ENCODE results near the gene LIPC. TPM values are rescaled to one million over a fixed set of nuclear protein-coding genes. Genes with fewer than 3 reads are reported as not detected.

The LIPC gene
- total RNA-seq, 4 donors from 2014 or later: 0.28 to 0.51 TPM; not detected in 2

DNA sequence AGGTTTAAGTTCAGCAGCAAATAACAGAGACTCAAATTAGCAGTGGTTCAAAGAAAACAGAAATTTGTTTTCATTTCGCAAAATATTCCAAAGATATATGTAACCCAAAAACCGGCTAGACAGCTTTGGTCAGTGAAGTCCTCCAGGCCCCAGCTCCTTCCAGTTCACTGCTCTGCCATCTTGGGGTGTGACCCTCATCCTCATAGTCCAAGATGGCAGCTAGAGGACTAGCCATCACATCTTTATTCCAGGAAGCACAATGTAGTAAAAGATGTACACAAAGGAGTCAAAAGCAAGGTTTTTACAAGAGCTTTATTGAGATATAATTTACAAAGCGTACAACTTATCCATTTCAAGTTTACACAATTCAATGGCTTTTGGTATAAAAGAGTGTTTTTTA is 107.1 kb downstream of the LIPC start:
- no peak for DNase-seq
- TF ChIP-seq, protein P1, sequence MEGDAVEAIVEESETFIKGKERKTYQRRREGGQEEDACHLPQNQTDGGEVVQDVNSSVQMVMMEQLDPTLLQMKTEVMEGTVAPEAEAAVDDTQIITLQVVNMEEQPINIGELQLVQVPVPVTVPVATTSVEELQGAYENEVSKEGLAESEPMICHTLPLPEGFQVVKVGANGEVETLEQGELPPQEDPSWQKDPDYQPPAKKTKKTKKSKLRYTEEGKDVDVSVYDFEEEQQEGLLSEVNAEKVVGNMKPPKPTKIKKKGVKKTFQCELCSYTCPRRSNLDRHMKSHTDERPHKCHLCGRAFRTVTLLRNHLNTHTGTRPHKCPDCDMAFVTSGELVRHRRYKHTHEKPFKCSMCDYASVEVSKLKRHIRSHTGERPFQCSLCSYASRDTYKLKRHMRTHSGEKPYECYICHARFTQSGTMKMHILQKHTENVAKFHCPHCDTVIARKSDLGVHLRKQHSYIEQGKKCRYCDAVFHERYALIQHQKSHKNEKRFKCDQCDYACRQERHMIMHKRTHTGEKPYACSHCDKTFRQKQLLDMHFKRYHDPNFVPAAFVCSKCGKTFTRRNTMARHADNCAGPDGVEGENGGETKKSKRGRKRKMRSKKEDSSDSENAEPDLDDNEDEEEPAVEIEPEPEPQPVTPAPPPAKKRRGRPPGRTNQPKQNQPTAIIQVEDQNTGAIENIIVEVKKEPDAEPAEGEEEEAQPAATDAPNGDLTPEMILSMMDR (IDR thresholded peaks at IDR 0.05): no peak
- TF ChIP-seq POLR2A (IDR thresholded peaks at IDR 0.05): no peak
- H3K4me1 ChIP-seq: no peaks in the 10 kb centered on the region
- no peaks in the 10 kb centered on the region for H3K9me3 ChIP-seq
- intact Hi-C loops (cut with DNase I; ENCODE audit: low total_unique reads): no loop called here
- H3K27me3 ChIP-seq: no peaks in the 10 kb centered on the region
- no peaks in the 10 kb centered on the region for H3K36me3 ChIP-seq
- H3K4me3 ChIP-seq: no peak overlapping the region
- no peak overlapping the region for H3K27ac ChIP-seq

DNA sequence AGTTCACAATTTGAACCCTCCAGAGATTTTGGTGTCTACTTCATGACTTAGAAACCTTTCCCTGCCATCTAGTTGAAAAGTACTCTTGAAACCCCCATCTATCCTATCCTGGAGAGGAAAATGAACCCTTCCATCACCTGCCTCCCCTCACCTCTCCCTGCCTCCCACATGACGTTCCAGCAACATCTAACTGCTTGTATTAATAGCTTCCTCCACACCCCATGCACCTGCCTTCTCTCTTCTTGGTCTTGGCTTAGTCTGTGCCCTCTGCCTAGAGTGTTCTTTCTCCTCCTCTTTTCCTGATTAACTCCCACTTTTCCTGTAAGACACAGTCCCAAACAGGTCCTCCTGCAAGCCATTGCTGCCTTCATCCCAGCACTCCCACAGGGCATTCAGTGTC is 107.8 kb downstream of the LIPC start:
- TF ChIP-seq, protein P1 (IDR thresholded peaks at IDR 0.05): no peak
- TF ChIP-seq POLR2A (IDR thresholded peaks at IDR 0.05): no peak
- no peaks in the 10 kb centered on the region for H3K4me1 ChIP-seq
- no peak for DNase-seq
- H3K9me3 ChIP-seq: no peaks in the 10 kb centered on the region
- H3K27ac ChIP-seq: no peak overlapping the region
- intact Hi-C loops (cut with DNase I; ENCODE audit: low total_unique reads): no loop called here
- no peak overlapping the region for H3K4me3 ChIP-seq
- no peaks in the 10 kb centered on the region for H3K27me3 ChIP-seq
- no peaks in the 10 kb centered on the region for H3K36me3 ChIP-seq

DNA sequence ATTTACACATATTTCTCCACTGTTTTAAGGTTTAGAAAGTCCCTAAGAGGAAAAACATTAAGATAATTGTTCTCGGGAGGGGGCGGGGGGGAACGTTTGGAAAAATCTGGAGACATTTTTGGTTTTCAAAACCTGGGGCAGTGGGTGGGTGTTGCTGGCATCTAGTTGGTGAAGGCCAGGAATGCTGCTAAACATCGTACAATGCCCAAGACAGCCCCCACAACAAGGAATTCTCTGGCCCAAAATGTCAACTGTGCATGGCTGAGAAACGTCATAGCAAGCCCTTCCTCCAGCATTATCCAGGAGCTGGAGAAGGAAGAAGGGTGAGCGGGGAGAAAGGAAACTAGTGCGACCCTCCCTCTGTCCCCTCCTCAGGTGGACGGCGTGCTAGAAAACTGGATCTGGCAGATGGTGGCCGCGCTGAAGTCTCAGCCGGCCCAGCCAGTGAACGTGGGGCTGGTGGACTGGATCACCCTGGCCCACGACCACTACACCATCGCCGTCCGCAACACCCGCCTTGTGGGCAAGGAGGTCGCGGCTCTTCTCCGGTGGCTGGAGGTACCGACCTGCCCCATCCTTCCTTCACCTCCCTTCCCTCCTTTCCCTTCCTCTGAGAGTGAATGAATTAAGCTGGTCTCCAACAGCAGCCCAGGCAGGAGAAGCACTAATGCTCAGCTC is 109.8 kb downstream of the LIPC start:
- Histone ChIP-seq H3K4me1 (no peaks in the 10 kb centered on the region), H3K27ac (no peak overlapping the region), H3K27me3 (no peaks in the 10 kb centered on the region), H3K9me3 (no peaks in the 10 kb centered on the region), H3K4me3 (no peak overlapping the region), H3K36me3 (no peaks in the 10 kb centered on the region)
- TF ChIP-seq POLR2A (IDR thresholded peaks at IDR 0.05): no peak
- TF ChIP-seq, protein P1 (IDR thresholded peaks at IDR 0.05): no peak
- no peak for DNase-seq
- intact Hi-C loops (cut with DNase I; ENCODE audit: low total_unique reads): no loop called here

DNA sequence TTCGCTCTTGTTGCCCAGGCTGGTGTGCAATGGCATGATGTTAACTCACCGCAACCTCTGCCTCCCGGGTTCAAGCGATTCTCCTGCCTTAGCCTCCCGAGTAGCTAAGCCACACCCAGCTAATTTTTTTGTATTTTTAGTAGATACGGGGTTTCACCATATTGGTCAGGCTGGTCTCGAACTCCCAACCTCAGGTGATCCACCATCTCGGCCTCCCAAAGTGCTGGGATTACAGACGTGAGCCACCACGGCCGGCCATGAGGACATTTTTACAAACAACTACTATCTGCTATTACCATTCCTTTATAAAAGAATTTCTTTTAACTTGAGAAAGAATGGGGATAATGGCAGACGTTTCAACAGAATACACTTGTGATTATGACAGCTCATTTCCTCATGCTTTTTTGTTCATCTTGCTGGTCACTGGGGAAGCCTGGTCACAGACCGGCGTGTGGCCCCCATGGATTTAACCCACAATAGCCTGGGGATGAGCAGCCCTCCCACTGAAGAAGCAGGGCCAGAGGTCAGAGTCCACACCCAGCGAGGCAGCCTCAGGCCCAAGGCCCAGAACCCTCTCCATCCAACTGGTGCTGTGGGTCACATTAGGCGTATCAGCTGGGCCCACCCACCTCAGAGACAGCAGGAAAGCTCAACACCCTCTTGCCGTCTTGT is 112.0 kb downstream of the LIPC start:
- H3K27ac ChIP-seq: no peak overlapping the region
- TF ChIP-seq POLR2A (IDR thresholded peaks at IDR 0.05): no peak
- TF ChIP-seq, protein P1 (IDR thresholded peaks at IDR 0.05): no peak
- no peak overlapping the region for H3K4me3 ChIP-seq
- no peaks in the 10 kb centered on the region for H3K27me3 ChIP-seq
- intact Hi-C loops (cut with DNase I; ENCODE audit: low total_unique reads): no loop called here
- no peaks in the 10 kb centered on the region for H3K36me3 ChIP-seq
- no peak for DNase-seq
- no peaks in the 10 kb centered on the region for H3K9me3 ChIP-seq
- no peaks in the 10 kb centered on the region for H3K4me1 ChIP-seq

DNA sequence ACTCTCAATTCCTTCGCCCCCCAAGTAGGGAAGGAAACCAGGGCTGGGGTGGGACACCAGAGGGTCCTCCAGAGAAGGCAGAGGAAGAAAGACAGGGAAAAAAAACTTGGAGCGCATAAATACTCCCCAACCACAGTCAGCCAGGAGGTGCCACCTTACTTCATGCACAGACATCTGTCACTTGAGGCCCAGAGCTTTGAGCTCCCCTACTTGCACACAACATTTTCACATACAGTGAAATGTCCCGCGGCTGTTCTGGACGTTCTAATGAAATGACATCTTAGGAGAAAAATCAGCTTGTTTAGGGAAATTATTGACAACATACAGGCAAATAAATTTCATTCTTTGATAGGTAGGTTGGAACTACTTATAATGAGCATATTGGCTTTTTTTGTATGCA is 113.0 kb downstream of the LIPC start:
- Histone ChIP-seq H3K9me3 (no peaks in the 10 kb centered on the region), H3K36me3 (no peaks in the 10 kb centered on the region), H3K27me3 (no peaks in the 10 kb centered on the region), H3K4me3 (no peak overlapping the region), H3K4me1 (no peaks in the 10 kb centered on the region), H3K27ac (no peak overlapping the region)
- TF ChIP-seq POLR2A (IDR thresholded peaks at IDR 0.05): no peak
- TF ChIP-seq, protein P1 (IDR thresholded peaks at IDR 0.05): no peak
- intact Hi-C loops (cut with DNase I; ENCODE audit: low total_unique reads): no loop called here
- no peak for DNase-seq
